Fibroblast of villous mesenchyme (primary cell): ENCODE measurements around the gene TNFAIP8L1. TPM values are rescaled to one million over a fixed set of nuclear protein-coding genes. Genes with fewer than 3 reads are reported as not detected.

Source experiments
- DNase-seq: peaks from one replicate; pipeline ENCODE4 v3.0.0-alpha.2; 2010; ENCODE audit warnings: low read depth
- H3K4me3 ChIP-seq: 2 replicates; pipeline ENCODE4 v1.5.1; 2011; ENCODE audit warnings: low read depth, mild to moderate bottlenecking, low read length
- CTCF ChIP-seq: IDR thresholded peaks from 2 replicates; pipeline ENCODE4 v1.5.1; 2012; ENCODE audit warnings: low read depth, mild to moderate bottlenecking, low read length; ENCODE audit not compliant: insufficient read depth
- total RNA-seq: library from RNA; depleted of rRNA; stranded (reverse); fragments of >200 nt; gene quantifications from 2 replicates; pipeline ENCODE4 v1.2.3, GENCODE V29; 2012

The TNFAIP8L1 gene
- total RNA-seq, 1 donor, result 4.3 TPM

DNA sequence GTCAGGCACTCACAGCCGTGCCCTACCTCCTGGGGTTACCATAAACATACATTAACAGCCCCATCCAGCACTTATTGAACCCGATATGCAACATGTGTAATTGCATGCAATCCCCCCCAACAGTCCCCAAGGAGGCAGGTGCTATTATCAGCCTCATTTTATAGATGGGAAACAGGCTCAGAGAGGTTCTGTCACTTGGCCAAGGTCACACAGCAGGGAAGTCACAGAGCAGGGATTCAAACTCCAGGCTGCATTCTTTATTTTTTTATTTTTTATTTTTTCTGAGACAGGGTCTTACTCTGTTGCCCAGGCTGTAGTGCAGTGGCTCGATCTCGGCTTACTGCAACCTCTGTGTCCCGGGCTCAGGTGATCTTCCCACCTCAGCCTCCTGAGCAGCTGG, 38.4 kb upstream of the TNFAIP8L1 start:
- no peak overlapping the region for H3K4me3 ChIP-seq
- no peak for TF ChIP-seq CTCF
- no peak for DNase-seq

- TF ChIP-seq CTCF, result no peak
- DNase-seq, result no peak
- no peak overlapping the region for H3K4me3 ChIP-seq
Measured at GRCh38 chr19:4602173-4602788, 37.0 kb upstream of the TNFAIP8L1 start.

GRCh38 chr19:4602915-4603314, 36.4 kb upstream of the TNFAIP8L1 start:
- H3K4me3 ChIP-seq, result no peak overlapping the region
- DNase-seq, result no peak
- TF ChIP-seq CTCF, result no peak

DNA sequence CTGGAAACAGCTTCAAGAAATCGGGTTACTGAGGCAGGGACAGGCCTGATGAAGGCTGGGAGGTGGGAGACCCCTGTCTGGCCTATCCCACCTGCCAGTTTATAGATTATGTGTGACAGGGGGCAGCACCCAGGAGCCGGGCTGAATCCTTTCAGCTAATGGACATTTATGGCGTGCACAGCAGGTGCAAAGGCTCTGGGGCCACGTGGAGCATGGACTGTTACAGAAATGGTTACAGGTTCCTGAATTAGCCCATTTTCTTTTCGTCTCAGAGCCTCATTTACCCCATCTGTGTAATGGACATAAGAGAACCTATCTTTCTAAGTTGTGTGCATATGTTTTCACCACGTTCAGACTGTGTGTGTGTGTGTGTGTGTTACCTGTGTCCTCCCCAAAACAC, 34.4 kb upstream of the TNFAIP8L1 start:
- DNase-seq, result no peak
- no peak for TF ChIP-seq CTCF
- no peak overlapping the region for H3K4me3 ChIP-seq

GRCh38 chr19:4606181-4606580, 33.1 kb upstream of the TNFAIP8L1 start:
- no peak for TF ChIP-seq CTCF
- no peak for DNase-seq
- no peak overlapping the region for H3K4me3 ChIP-seq

DNA sequence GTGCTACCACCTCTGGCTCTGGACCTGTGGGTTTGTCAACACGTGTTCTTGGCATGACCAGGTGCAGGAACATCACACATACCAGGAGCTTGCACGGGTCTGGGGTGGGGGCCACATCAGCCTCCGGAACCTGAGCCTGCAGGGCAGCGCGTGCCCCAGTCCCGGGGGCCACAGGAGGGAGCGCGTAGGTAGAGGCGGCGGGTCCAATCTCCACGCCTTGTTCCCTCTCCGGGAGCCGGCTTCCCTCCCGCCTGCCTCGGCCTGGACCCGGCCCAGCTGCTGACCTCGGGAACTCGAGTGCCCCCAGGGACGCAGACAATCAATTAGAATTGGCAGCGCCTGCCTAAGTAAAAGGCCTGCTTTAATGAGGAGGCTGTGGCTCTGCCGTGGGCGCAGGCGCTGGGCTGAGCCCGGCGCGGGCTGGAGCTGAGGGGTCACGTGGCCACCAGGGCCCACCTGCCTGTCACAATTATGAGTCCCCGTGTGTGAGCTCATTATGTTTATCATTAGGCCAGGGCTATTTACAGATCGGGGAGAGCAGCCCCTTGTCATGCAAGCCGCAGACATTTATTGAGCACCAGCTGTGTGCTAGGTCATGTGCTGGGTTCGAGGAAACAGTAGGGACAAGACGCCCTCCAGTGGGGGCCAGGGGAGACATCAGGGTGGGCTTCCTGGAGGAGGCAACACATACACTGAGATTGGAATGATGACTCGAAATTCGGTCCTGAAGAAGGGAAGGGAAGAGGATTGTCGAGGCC, 32.2 kb upstream of the TNFAIP8L1 start:
- DNase-seq, result no peak
- no peak overlapping the region for H3K4me3 ChIP-seq
- no peak for TF ChIP-seq CTCF
